H1 (cell line): ENCODE measurements around the gene CDK10. TPM values are rescaled to one million over a fixed set of nuclear protein-coding genes. Genes with fewer than 3 reads are reported as not detected.

Experiments
- CTCF ChIA-PET: fragments of 300-600 bp; sonication (Branson Sonifier 250); formaldehyde crosslinking; loops from one replicate; lab custom pipeline; 2021; ENCODE audit not compliant: partially characterized antibody; lab: Charles Lee
- POLR2A ChIA-PET: fragments of 300-600 bp; sonication (Branson Sonifier 250); formaldehyde crosslinking; loops from one replicate; lab custom pipeline; 2021; ENCODE audit warnings: inconsistent platforms; ENCODE audit not compliant: partially characterized antibody; lab: Charles Lee
- DNase-seq, 2 experiments: peaks; one replicate each; pipeline versions ENCODE4 v3.0.0 to v3.0.0-alpha.2; 2010 to 2022; ENCODE audit warnings: low spot score in 2 of 2, low read depth in 1 of 2, mixed read lengths in 1 of 2
- FAIRE-seq: peaks from 2 replicates; lab custom pipeline; 2011; peaks lifted over from hg19 to GRCh38; lab: Jason Lieb, UNC
- H2AFZ ChIP-seq: 2 replicates; pipeline ENCODE4 v1.8.1; 2012; ENCODE audit warnings: low read length, inconsistent platforms
- H2AK5ac ChIP-seq: 2 replicates; pipeline ENCODE4 v1.6.1; 2013; ENCODE audit warnings: low read depth, low read length
- H2BK120ac ChIP-seq: replicated peaks from 2 replicates; pipeline ENCODE3; 2013; ENCODE audit warnings: low read depth, low read length, inconsistent platforms
- H2BK12ac ChIP-seq: 2 replicates; pipeline ENCODE4 v1.6.1; 2013; ENCODE audit warnings: low read depth, low read length
- H2BK15ac ChIP-seq: 2 replicates; pipeline ENCODE4 v1.6.1; 2013; ENCODE audit warnings: low read length
- H2BK20ac ChIP-seq: 2 replicates; pipeline ENCODE4 v1.6.1; 2013; ENCODE audit warnings: low read length
- H2BK5ac ChIP-seq: 2 replicates; pipeline ENCODE4 v1.6.1; 2013; ENCODE audit warnings: low read depth, low read length
- H3K14ac ChIP-seq: 2 replicates; pipeline ENCODE4 v1.6.1; 2013; ENCODE audit warnings: inconsistent platforms; ENCODE audit not compliant: insufficient read length
- H3K18ac ChIP-seq: 2 replicates; pipeline ENCODE4 v1.6.1; 2013; ENCODE audit warnings: low read length; ENCODE audit errors: extremely low read depth
- H3K23ac ChIP-seq: 2 replicates; pipeline ENCODE4 v1.6.1; 2013; ENCODE audit warnings: inconsistent platforms; ENCODE audit not compliant: insufficient read length
- H3K23me2 ChIP-seq: 2 replicates; pipeline ENCODE4 v1.6.1; 2013; ENCODE audit warnings: low read depth, low read length
- H3K27ac ChIP-seq: 2 replicates; pipeline ENCODE4 v1.6.1; 2011; ENCODE audit warnings: low read depth, low read length, inconsistent platforms
- H3K27me3 ChIP-seq, 4 experiments: replicated peaks in 1 of 4; 1 replicate in 1 of 4; 2 replicates in 3 of 4; pipeline versions ENCODE4 v1.6.1 to v1.8.1; 2011 to 2013; ENCODE audit warnings: low read length in 3 of 4, mild to moderate bottlenecking in 3 of 4, inconsistent platforms in 2 of 4, mixed read lengths in 2 of 4, moderate library complexity in 1 of 4; ENCODE audit not compliant: control insufficient read depth in 3 of 4, insufficient read depth in 3 of 4; ENCODE audit errors: extremely low read depth in 1 of 4
- H3K36me3 ChIP-seq, 4 experiments: 2 replicates each; pipeline versions ENCODE4 v1.6.1 to v1.8.1; 2011 to 2013; ENCODE audit warnings: mild to moderate bottlenecking in 4 of 4, low read length in 3 of 4, moderate library complexity in 2 of 4, control low read depth in 1 of 4, inconsistent platforms in 1 of 4; ENCODE audit not compliant: insufficient read depth in 4 of 4, control insufficient read depth in 2 of 4
- H3K4ac ChIP-seq: replicated peaks from 2 replicates; pipeline ENCODE3; 2013; ENCODE audit warnings: low read length, low read depth, mixed read lengths, inconsistent platforms; ENCODE audit not compliant: insufficient read length
- H3K4me1 ChIP-seq, 4 experiments: replicated peaks in 1 of 4; 1 replicate in 1 of 4; 2 replicates in 3 of 4; pipeline versions ENCODE4 v1.6.1 to v1.8.1; 2011 to 2013; ENCODE audit warnings: low read length in 3 of 4, inconsistent platforms in 2 of 4, mixed read lengths in 1 of 4; ENCODE audit not compliant: insufficient read depth in 4 of 4, control insufficient read depth in 3 of 4
- H3K4me2 ChIP-seq, 2 experiments: 2 replicates each; pipeline versions ENCODE4 v1.6.1 to v1.8.1; 2011 to 2013; ENCODE audit warnings: low read depth in 2 of 2, low read length in 2 of 2, control low read depth in 1 of 2, inconsistent platforms in 1 of 2, mild to moderate bottlenecking in 1 of 2; ENCODE audit not compliant: insufficient read depth in 1 of 2
- H3K4me3 ChIP-seq, 4 experiments: fragments of 200-600, 300-600 bp in 1 of 4; sonication (generic), shearing (Covaris generic), sonication (Bioruptor Twin) in 1 of 4; 2 replicates each; pipeline versions ENCODE4 v1.5.1 to v1.8.1; 2011 to 2016; ENCODE audit warnings: low read length in 4 of 4, low read depth in 3 of 4, control low read depth in 2 of 4, inconsistent platforms in 2 of 4, mild to moderate bottlenecking in 2 of 4, mixed read lengths in 1 of 4, moderate library complexity in 1 of 4; ENCODE audit not compliant: insufficient read depth in 2 of 4; ENCODE audit errors: extremely low read depth in 1 of 4
- H3K56ac ChIP-seq: replicated peaks from 2 replicates; pipeline ENCODE3; 2013; ENCODE audit warnings: low read depth, mild to moderate bottlenecking, mixed read lengths, low read length, inconsistent platforms; ENCODE audit not compliant: insufficient read length
- H3K79me1 ChIP-seq: 2 replicates; pipeline ENCODE4 v1.6.1; 2013; ENCODE audit warnings: low read depth, low read length, control low read depth
- H3K79me2 ChIP-seq, 2 experiments: 2 replicates each; pipeline versions ENCODE4 v1.6.1 to v1.8.1; 2012 to 2013; ENCODE audit warnings: low read length in 2 of 2, mild to moderate bottlenecking in 2 of 2, inconsistent platforms in 1 of 2; ENCODE audit not compliant: insufficient read depth in 2 of 2, control insufficient read depth in 1 of 2
- H3K9ac ChIP-seq, 4 experiments: replicated peaks in 1 of 4; 1 replicate in 1 of 4; 2 replicates in 3 of 4; pipeline versions ENCODE4 v1.6.1 to v1.8.1; 2011 to 2013; ENCODE audit warnings: low read depth in 3 of 4, low read length in 3 of 4, control low read depth in 2 of 4, mild to moderate bottlenecking in 2 of 4, moderate library complexity in 2 of 4, inconsistent platforms in 1 of 4; ENCODE audit errors: extremely low read depth in 1 of 4
- H3K9me3 ChIP-seq, 2 experiments: 2 replicates each; pipeline versions ENCODE4 v1.6.1 to v1.8.1; 2012 to 2013; ENCODE audit warnings: mild to moderate bottlenecking in 2 of 2, moderate library complexity in 2 of 2, control low read depth in 1 of 2, inconsistent platforms in 1 of 2, low read depth in 1 of 2, low read length in 1 of 2, mixed read lengths in 1 of 2; ENCODE audit not compliant: insufficient read depth in 2 of 2
- H4K20me1 ChIP-seq, 2 experiments: replicated peaks in 1 of 2; 2 replicates each; pipeline versions ENCODE3 to v1.8.1; 2011 to 2013; ENCODE audit warnings: inconsistent platforms in 2 of 2, low read length in 2 of 2, mild to moderate bottlenecking in 1 of 2; ENCODE audit not compliant: insufficient read depth in 2 of 2, control insufficient read depth in 1 of 2
- H4K5ac ChIP-seq: 2 replicates; pipeline ENCODE4 v1.6.1; 2013; ENCODE audit warnings: low read length, low read depth, mixed read lengths, inconsistent platforms; ENCODE audit not compliant: insufficient read length
- H4K8ac ChIP-seq: 2 replicates; pipeline ENCODE4 v1.8.0; 2013; ENCODE audit warnings: mild to moderate bottlenecking, moderate library complexity, low read length, inconsistent platforms; ENCODE audit not compliant: insufficient read depth; ENCODE audit errors: extremely low read depth
- H4K91ac ChIP-seq: replicated peaks from 2 replicates; pipeline ENCODE3; 2013; ENCODE audit warnings: low read length, mixed read lengths, inconsistent platforms; ENCODE audit not compliant: insufficient read length
- BRCA1 ChIP-seq: IDR thresholded peaks from 2 replicates; pipeline ENCODE4 v1.6.1; 2012; ENCODE audit warnings: low read depth, low read length, improper control_type of control experiment
- CHD1 ChIP-seq: IDR thresholded peaks from 2 replicates; pipeline ENCODE4 v1.6.1; 2012; ENCODE audit warnings: low read depth, low read length, improper control_type of control experiment
- HDAC2 ChIP-seq, 2 experiments: fragments of 300-600 bp in 1 of 2; sonication (generic) in 1 of 2; IDR thresholded peaks; 2 replicates each; pipeline ENCODE4 v1.6.1; 2011 to 2012; ENCODE audit warnings: low read depth in 2 of 2, low read length in 2 of 2, mild to moderate bottlenecking in 2 of 2, moderate library complexity in 2 of 2, borderline replicate concordance in 1 of 2, inconsistent platforms in 1 of 2
- JUND ChIP-seq: IDR thresholded peaks from 2 replicates; pipeline ENCODE4 v1.6.1; 2011; ENCODE audit warnings: mild to moderate bottlenecking, improper control_type of control experiment, low read length
- KDM5A ChIP-seq: fragments of 200-600 bp; IDR thresholded peaks from 2 replicates; pipeline ENCODE4 v1.7.1; 2012; ENCODE audit warnings: mild to moderate bottlenecking, low read length, inconsistent platforms, mixed read lengths
- SIN3A ChIP-seq, 2 experiments: IDR thresholded peaks in 1 of 2; conservative IDR thresholded peaks in 1 of 2; 2 replicates each; pipeline ENCODE4 v1.6.1; 2011 to 2012; ENCODE audit warnings: low read length in 2 of 2, improper control_type of control experiment in 1 of 2, low read depth in 1 of 2, mild to moderate bottlenecking in 1 of 2
- TAF7 ChIP-seq: optimal IDR thresholded peaks from 2 replicates; pipeline ENCODE3; 2011; ENCODE audit warnings: low read depth, mild to moderate bottlenecking, inconsistent platforms, low read length, moderate library complexity, borderline replicate concordance
- WGBS, 2 experiments: shearing (Covaris generic) in 1 of 2; methylation state at CpG; one replicate each; pipeline versions ENCODE4 v1.1.6 to v1.1.7; 2013 to 2015; ENCODE audit warnings: low lambda C conversion rate in 2 of 2, mixed read lengths in 2 of 2, inconsistent platforms in 1 of 2, low coverage in 1 of 2, missing lambda C conversion rate in 1 of 2; ENCODE audit not compliant: insufficient replicate concordance in 2 of 2, insufficient coverage in 1 of 2, insufficient read length in 1 of 2; ENCODE audit errors: extremely low coverage in 1 of 2, missing lambda C conversion rate in 1 of 2; 5-methylcytosine and 5-hydroxymethylcytosine counted together
- polyA plus RNA-seq, 7 experiments: library from polyadenylated mRNA; depleted of rRNA in 3 of 7; stranded (reverse) in 5 of 7; unstranded in 2 of 7; fragments of >200 nt in 5 of 7; fragments of 200-250 nt in 2 of 7; gene quantifications; 1 replicate in 5 of 7; 2 replicates in 1 of 7; 4 replicates in 1 of 7; pipeline versions ENCODE4 v1.2.1 to v1.2.3, GENCODE V29; 2011 to 2013; ENCODE audit warnings: missing spikeins in 2 of 7, mixed read lengths in 2 of 7
- total RNA-seq: library from RNA; stranded (reverse); fragmentation: NEBNext Ultra II Directional; extraction: Animal tissue kit (Norgen Biotek cat#: 25700); gene quantifications from 2 replicates; pipeline ENCODE4 v1.2.1, GENCODE V29; 2021

Gene CDK10
- total and polyA plus RNA-seq, 2 of the 8 experiments (the other 6 are each of a cell fraction or from before 2014, with no cell fraction given) = 49.5 to 83.9 TPM

DNA sequence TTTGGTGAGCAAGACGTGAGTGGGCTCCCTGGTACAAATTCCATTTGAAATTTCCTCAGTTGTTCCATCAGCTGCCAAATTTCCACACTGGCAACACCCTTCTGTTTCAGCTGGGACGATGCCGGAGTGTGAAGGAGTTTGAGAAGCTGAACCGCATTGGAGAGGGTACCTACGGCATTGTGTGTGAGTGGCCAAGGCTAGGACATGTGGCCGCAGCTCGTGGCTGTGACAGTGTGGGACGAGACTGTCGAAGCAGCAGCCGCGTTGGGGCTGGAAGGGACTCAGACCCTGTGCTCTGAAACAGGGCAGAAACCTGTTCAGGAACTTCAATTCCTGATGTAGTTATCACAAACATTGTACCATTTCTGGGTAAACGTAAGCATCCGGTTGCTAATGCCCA, 2.7 kb downstream of the CDK10 start:
- H4K8ac ChIP-seq = no peak overlapping the region
- H3K56ac ChIP-seq = no peak overlapping the region
- no peak overlapping the region for H2AK5ac ChIP-seq
- H2AFZ ChIP-seq = no peak overlapping the region
- 98% methylated on average over 13 of the region's 13 CpGs; no CpG with 5 or more reads in 1 of the 2 experiments for WGBS, 2 experiments
- H2BK5ac ChIP-seq = no peak overlapping the region
- peaks cover 0 to 11% of the 10 kb centered on the region in 2 experiments; a peak in 1 of 4 replicates for H3K79me2 ChIP-seq
- POLR2A ChIA-PET = interaction anchor here (0.5 to 4.8 kb wide), 6 partner anchors 10 to 128 kb away, joined by 3 to 59 read pairs (median 4); partner anchors contain the start of gene SPATA2L
- peaks cover 11% of the 10 kb centered on the region for H3K79me1 ChIP-seq
- H3K4ac ChIP-seq = no peak overlapping the region
- H2BK12ac ChIP-seq = no peak overlapping the region
- no peak overlapping the region for H3K4me3 ChIP-seq
- H3K4me1 ChIP-seq = peaks cover 0 to 7% (median 2%) of the 10 kb centered on the region in 4 experiments; a peak in 4 of 7 replicates
- H3K14ac ChIP-seq = no peak overlapping the region
- H2BK120ac ChIP-seq = no peak overlapping the region
- no peak overlapping the region for H3K27ac ChIP-seq
- no peak overlapping the region for H4K91ac ChIP-seq
- no peak overlapping the region for H4K5ac ChIP-seq
- no peak overlapping the region for H3K23ac ChIP-seq
- peaks cover 0 to 17% of the 10 kb centered on the region in 2 experiments for H4K20me1 ChIP-seq
- H3K23me2 ChIP-seq = peaks cover 6% of the 10 kb centered on the region; the same call in 1 of the 2 replicates
- H3K27me3 ChIP-seq = no peaks in the 10 kb centered on the region
- no peak for FAIRE-seq
- peaks cover 3 to 33% (median 20%) of the 10 kb centered on the region in 4 experiments; a peak in 7 of 8 replicates for H3K36me3 ChIP-seq
- no peak for DNase-seq
- no peak overlapping the region for H3K18ac ChIP-seq
- H3K4me2 ChIP-seq = no peak overlapping the region
- no peak overlapping the region for H2BK20ac ChIP-seq
- CTCF ChIA-PET = interaction anchor here (0.7 to 2.6 kb wide), 3 partner anchors 10 to 104 kb away, joined by 4 to 16 read pairs (median 5); no protein-coding TSS in a partner anchor
- peaks cover 11 to 15% of the 10 kb centered on the region in 2 experiments for H3K9me3 ChIP-seq
- no peak overlapping the region for H2BK15ac ChIP-seq
- H3K9ac ChIP-seq = no peak overlapping the region
- TF ChIP-seq JUND = no peak
- no peak for TF ChIP-seq CHD1
- TF ChIP-seq KDM5A = no peak
- TF ChIP-seq BRCA1 = no peak
- no peak for TF ChIP-seq SIN3A (conservative IDR thresholded peaks at IDR 0.05 in 1 of 2, IDR thresholded peaks at IDR 0.05 in 1 of 2; ENCODE audit: low read depth in 1 of 2, low read length in 2 of 2)
- no peak for TF ChIP-seq TAF7
- TF ChIP-seq HDAC2 (IDR thresholded peaks at IDR 0.05; ENCODE audit: borderline replicate concordance in 1 of 2, low read depth in 2 of 2, low read length in 2 of 2) = no peak
